AG04449 (cell line): ENCODE measurements around the gene PSMB8.

Experiments used
- CTCF ChIA-PET: fragments of 350-600 bp; formaldehyde crosslinking; extraction: SDS; loops from one replicate; lab custom pipeline; 2021; ENCODE audit warnings: antibody characterized with exemption; lab: Yijun Ruan, JAX
- POLR2A ChIA-PET: fragments of 400-600, 350-600 bp; formaldehyde crosslinking; extraction: SDS; loops from one replicate; lab custom pipeline; 2020; ENCODE audit warnings: antibody characterized with exemption, inconsistent platforms; lab: Yijun Ruan, JAX
- DNase-seq: peaks from one replicate; pipeline ENCODE4 v3.0.0-alpha.2; 2010; ENCODE audit warnings: low read depth, low spot score
- H3K4me3 ChIP-seq: 2 replicates; pipeline ENCODE4 v1.5.1; 2011; ENCODE audit warnings: low read depth, mild to moderate bottlenecking, control low read depth, low read length
- TF ChIP-seq, protein P1 (sequence below): IDR thresholded peaks from one replicate; pipeline ENCODE4 v1.5.1; 2011; ENCODE audit warnings: mild to moderate bottlenecking, moderate library complexity, low read length, control low read depth, inconsistent platforms; ENCODE audit not compliant: insufficient read depth; ENCODE audit errors: missing control alignments

Gene PSMB8

DNA sequence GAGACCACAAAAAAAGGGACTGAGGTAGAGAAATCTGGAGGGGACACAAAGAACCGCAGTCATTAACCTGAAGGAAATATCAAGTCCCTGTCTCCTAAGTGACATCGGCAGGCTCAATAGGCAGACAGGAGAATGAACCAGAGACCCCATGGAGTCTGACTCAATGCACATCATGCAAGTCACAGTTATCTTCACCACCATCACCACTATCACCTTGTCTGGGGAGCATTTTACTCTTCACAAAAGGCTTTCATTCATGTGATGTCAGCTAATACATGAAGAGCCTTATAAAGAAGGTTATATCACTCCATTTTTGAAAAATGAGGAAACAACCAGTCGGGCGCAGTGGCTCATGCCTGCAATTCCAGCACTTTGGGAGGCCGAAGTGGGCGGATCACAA lies 5.3 kb upstream of the PSMB8 start:
- TF ChIP-seq, protein P1, sequence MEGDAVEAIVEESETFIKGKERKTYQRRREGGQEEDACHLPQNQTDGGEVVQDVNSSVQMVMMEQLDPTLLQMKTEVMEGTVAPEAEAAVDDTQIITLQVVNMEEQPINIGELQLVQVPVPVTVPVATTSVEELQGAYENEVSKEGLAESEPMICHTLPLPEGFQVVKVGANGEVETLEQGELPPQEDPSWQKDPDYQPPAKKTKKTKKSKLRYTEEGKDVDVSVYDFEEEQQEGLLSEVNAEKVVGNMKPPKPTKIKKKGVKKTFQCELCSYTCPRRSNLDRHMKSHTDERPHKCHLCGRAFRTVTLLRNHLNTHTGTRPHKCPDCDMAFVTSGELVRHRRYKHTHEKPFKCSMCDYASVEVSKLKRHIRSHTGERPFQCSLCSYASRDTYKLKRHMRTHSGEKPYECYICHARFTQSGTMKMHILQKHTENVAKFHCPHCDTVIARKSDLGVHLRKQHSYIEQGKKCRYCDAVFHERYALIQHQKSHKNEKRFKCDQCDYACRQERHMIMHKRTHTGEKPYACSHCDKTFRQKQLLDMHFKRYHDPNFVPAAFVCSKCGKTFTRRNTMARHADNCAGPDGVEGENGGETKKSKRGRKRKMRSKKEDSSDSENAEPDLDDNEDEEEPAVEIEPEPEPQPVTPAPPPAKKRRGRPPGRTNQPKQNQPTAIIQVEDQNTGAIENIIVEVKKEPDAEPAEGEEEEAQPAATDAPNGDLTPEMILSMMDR, result no peak
- POLR2A ChIA-PET, result no interaction called here
- CTCF ChIA-PET, result interaction anchor here (2.0 to 3.7 kb wide), 3 partner anchors 10 to 19 kb away, joined by 9 to 71 read pairs (median 16); partner anchors contain the start of gene TAP2
- no peak overlapping the region for H3K4me3 ChIP-seq
- no peak for DNase-seq

- DNase-seq, result no peak
- CTCF ChIA-PET, result interaction anchor here (1.3 to 11.4 kb wide), 3 partner anchors 9 to 106 kb away, joined by 3 to 313 read pairs (median 4); partner anchors contain the start of genes PSMB9, TAP1 and TAP2
- H3K4me3 ChIP-seq, result no peak overlapping the region
- TF ChIP-seq, protein P1, result no peak
- POLR2A ChIA-PET, result no interaction called here
These were observed 3.9 kb upstream of the PSMB8 start for GRCh38 chr6:32847795-32848194.

GRCh38 chr6:32847004-32847403 lies 3.2 kb upstream of the PSMB8 start:
- no peak overlapping the region for H3K4me3 ChIP-seq
- ChIA-PET CTCF (interaction anchor here (1.3 to 11.4 kb wide), 4 partner anchors 9 to 107 kb away, joined by 3 to 402 read pairs (median 158); partner anchors contain the start of genes PSMB9, TAP1 and TAP2), POLR2A (no interaction called here)
- TF ChIP-seq, protein P1, result no peak
- DNase-seq, result no peak

DNA sequence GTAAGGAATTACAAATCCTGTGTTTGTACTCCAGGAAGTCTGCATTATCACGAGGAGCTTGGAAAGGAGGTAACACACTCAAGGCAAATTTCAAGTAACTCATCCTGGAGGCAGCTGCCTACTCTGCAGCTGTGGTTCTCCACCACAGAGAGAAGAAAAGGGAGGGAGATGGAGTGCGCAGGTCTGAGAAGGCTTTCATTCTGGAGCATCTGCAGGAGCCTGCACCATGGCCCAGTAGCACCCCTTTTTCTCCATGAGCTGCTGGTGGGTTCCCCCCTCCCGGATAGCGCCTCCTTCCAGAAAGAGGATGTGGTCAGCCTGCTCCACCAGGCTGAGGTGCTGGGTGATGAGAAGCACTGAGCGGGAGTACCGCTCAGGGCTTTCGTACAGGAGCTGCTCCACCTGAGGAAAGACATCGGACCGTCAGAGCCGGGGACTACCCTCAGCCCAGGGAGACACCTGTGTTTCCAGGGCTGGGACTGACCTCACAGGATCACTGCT lies 1.6 kb upstream of the PSMB8 start:
- ChIA-PET POLR2A (interaction anchor here (1.0 to 1.6 kb wide), 2 partner anchors 8 to 126 kb away, joined by 4 read pairs; partner anchors contain the start of genes PSMB9 and TAP1), CTCF (interaction anchor here (0.8 to 11.4 kb wide), 9 partner anchors 12 to 591 kb away, joined by 3 to 402 read pairs (median 3); partner anchors contain the start of genes PSMB9 and TAP1)
- DNase-seq, result no peak
- H3K4me3 ChIP-seq, result no peak overlapping the region
- TF ChIP-seq, protein P1, result no peak

GRCh38 chr6:32844839-32845383 lies 1.1 kb upstream of the PSMB8 start:
- DNase-seq, result no peak
- H3K4me3 ChIP-seq, result peak overlapping the region; percentile 76
- ChIA-PET CTCF (interaction anchor here (0.8 to 11.4 kb wide), 9 partner anchors 12 to 590 kb away, joined by 3 to 402 read pairs (median 3); partner anchors contain the start of genes PSMB9 and TAP1), POLR2A (interaction anchor here (1.0 to 1.6 kb wide), 2 partner anchors 9 to 127 kb away, joined by 4 read pairs; partner anchors contain the start of genes PSMB9 and TAP1)
- TF ChIP-seq, protein P1, result no peak
